Suprapubic skin (tissue), 4 donors: ENCODE data around the gene NEURL1.

Experiments used
- POLR2A ChIP-seq, 2 donors: fragments of 450-650 bp; IDR thresholded peaks; one replicate each; pipeline ENCODE4 v1.6.1; 2017; ENCODE audit warnings: antibody characterized with exemption in 2 of 2, mild to moderate bottlenecking in 2 of 2, moderate library complexity in 2 of 2
- POLR2AphosphoS5 ChIP-seq, 3 donors: sonication (generic); formaldehyde crosslinking; IDR thresholded peaks; one replicate each; pipeline ENCODE4 v1.6.1; 2017; ENCODE audit warnings: antibody characterized with exemption in 3 of 3
- TF ChIP-seq, protein P1 (sequence below), 2 donors: fragments of 200-600 bp in 1 of 2; fragments of 450-650 bp in 1 of 2; sonication (generic) in 1 of 2; IDR thresholded peaks; one replicate each; pipeline ENCODE4 v1.5.1; 2016 to 2019; ENCODE audit warnings: antibody characterized with exemption in 2 of 2, mild to moderate bottlenecking in 1 of 2, moderate library complexity in 1 of 2

DNA sequence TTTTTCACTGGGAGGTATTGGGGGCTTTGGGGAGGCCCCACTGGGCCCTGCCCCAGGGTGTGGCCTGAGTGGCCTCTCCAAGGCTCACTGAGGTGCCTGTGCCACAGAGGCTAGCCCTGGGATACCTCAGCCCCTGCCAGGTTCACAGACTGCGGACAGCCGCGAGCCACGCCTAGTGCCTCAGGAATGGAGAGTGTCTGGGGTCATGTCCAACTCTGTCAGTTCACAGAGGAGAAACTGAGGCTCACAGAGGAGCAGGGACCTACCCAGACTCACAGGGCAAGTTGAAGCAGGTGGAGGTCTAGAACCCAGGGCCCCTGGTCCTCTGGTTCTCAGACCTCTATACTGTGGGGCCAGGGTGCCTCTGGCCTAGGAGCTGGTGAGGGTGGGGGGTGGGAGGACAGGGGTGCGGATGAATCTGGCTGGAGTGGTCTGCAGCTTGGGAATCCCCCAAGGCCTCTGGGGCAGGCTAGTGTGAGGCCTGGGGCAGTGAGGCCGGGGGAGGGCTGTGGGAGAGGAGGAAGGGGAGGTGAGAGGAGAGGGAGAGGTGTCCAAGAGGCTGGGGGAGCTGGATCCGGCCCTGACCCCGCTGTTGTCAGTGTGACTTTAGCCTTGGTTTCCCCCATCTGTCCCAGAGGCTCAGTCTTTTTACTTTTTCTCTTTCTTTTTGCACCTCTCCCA is 20.0 kb downstream of the NEURL1 start:
- TF ChIP-seq, protein P1, sequence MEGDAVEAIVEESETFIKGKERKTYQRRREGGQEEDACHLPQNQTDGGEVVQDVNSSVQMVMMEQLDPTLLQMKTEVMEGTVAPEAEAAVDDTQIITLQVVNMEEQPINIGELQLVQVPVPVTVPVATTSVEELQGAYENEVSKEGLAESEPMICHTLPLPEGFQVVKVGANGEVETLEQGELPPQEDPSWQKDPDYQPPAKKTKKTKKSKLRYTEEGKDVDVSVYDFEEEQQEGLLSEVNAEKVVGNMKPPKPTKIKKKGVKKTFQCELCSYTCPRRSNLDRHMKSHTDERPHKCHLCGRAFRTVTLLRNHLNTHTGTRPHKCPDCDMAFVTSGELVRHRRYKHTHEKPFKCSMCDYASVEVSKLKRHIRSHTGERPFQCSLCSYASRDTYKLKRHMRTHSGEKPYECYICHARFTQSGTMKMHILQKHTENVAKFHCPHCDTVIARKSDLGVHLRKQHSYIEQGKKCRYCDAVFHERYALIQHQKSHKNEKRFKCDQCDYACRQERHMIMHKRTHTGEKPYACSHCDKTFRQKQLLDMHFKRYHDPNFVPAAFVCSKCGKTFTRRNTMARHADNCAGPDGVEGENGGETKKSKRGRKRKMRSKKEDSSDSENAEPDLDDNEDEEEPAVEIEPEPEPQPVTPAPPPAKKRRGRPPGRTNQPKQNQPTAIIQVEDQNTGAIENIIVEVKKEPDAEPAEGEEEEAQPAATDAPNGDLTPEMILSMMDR (IDR thresholded peaks at IDR 0.05) = no peak
- TF ChIP-seq POLR2AphosphoS5 (IDR thresholded peaks at IDR 0.05) (no peak), POLR2A (IDR thresholded peaks at IDR 0.05) (no peak)
